ENCODE results near the gene MAML2.

The MAML2 gene

DNA sequence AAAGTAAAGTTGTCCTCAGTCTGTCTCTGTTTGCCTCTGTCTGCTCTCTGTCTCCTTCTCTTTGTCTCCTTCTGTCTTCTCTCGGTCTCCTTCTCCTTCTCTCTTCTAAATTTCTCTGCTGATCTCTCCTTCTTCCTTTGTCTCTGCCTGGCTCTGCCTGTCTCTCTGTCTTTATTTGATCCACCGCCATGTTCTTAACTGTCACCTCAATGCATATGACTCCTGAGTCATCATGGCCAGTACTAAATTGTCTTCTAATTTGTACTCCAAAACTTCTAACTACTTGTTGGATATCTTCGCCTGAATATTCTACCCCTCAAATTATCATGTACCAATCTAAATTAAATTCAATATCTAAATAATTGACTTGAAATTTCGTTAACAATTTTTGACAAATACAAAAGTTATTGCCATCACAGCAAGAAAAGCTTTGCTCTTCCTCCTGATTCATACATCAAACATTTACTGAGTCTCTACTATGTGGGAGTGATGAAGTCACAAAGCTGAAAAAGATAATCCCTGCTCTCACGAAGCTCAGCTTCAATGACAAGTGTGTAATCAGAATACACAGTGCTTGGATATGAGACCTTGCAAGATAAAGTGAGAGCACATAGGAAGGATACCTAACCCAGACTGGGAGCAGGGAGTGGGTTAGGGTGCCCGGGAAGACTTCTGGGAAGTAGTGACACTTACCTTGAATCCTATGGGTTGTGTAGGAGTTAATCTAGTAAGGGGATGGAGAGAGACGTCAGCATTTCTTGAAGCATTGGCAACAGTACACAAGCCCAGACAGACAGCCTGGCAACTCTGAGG, 193.0 kb downstream of the MAML2 start:
- DNase-seq = no peak

DNA sequence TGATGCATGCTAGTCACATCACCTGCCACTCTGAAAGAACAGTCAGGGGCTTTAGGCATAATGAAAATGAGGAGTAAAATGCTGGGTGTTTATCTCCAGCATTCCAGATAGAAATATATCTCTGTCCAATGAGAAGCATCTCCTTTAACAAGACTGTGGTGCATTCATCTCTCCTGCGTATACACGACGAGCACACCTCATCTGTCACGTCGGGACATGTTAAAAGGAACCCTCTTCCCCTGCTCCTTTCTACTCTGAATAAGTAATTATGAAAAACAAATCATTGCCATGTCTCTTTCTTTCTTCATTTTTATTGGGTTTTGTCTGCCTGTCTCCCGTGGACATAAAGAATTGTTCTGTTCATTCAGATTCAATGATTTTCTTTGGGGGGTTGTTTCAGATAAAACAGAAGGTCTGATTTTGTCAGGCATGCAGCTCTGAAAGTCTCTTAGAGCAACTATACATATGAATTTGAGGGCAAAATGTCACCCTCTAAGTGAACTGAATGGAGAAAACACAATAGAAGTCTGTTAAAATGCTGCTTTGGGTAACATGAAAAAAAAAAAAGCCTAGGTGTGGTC, 195.0 kb downstream of the MAML2 start:
- DNase-seq = no peak

- no peak for DNase-seq
These were observed 195.8 kb downstream of the MAML2 start for GRCh38 chr11:96147186-96147585.

DNA sequence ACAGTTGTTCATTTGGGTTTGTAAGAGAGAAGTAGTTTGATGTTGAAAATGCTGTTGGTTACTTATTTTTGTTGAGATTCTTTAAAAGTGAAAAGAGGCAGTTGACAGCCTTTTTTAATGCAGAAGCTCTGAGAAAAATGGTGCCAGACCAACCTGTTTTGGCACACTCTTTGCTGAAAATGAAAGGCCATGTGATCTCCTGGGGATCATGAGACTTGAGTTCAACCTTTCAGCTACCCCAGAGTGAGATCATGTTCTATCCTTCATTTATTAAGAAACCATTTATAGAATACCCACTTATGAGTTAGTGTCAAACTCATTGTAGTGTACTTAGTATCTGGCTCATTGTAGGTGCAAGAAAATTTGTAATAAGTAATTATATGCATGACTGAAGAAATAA, 196.2 kb downstream of the MAML2 start:
- no peak for DNase-seq

DNA sequence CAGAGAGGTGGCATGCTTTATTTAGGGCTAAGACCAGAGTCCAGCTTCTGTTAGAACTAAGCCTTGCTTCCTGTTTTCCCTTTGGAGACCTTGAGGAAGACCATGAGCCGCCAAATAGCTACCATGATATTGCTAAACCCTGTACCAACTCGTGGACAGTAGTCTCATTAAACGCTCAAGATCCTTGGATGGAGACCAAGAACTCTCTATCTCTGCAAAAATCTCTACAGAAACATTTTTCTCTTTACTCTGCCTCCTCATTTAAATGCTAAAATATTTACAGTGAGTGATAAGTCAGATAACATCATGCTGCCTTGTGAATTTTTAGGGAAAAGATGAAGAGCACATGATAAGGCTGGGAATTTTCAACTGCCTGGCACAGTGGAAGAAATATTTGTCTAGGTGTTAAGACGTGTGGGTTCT, 197.8 kb downstream of the MAML2 start:
- no peak for DNase-seq

GRCh38 chr11:96144553-96144952, 198.4 kb downstream of the MAML2 start:
- no peak for DNase-seq

DNA sequence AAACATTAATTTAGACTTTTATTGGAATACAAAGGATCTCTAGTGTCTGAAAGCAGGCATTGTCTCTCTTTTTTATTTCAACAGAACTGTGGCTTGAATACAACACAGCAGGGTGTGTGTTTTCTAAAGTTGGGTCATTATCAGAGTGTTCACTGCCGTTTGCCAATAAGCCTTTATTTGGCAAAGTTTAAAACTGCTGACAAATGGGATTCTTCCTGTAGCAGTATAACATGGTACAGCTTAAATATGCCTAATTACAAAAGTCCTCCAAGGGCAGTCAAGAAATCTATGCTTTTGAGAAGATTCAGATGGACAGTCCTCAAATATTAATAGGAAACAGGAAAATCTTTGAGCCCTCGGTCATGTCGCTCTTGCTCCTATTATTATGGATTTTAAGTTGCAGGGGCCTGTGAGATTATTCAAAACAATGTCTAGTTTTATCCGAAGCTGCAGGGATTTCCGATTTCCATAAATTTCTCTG, 199.9 kb downstream of the MAML2 start:
- DNase-seq = no peak

DNA sequence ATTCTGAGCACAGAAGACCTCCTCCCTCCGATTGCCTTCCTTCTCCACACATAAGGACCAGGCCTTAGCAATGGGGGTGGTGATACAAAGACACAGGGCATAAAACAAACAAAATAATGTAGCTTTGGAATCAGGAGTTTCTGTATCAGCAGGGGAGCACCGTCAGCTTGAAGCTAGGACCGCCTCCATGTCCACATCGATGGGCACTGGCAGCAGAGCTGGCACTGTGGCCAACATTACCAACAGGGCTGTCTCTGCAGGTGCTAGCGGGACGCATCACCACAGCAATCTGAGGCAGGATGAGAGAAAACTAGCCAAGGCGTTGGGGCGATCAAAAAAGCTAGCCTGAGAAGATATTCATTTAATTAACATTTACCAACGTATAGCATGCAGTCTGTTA, 201.4 kb downstream of the MAML2 start:
- DNase-seq = no peak

- no peak for DNase-seq
These were observed 203.3 kb downstream of the MAML2 start for GRCh38 chr11:96139691-96140090.

DNA sequence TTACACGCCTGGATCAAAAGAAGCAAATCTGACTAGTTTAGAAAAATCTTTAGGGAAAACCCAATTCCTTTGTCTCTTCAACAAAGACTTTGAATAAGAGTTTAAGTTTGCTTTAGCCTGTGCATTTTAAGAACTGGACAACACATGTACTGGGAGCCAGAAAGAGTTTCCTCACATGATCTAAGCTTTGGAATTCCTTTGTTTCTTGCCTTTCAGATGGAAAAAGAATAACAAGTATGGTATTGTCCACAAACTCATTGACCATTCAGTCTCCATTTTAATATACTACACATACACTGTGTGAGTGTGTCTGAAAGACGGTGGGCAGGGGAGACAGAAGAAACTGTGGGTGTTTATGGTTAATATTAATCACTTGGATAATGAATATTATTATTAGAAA, 205.6 kb downstream of the MAML2 start:
- DNase-seq = no peak

GRCh38 chr11:96136613-96137298, 206.2 kb downstream of the MAML2 start:
- no peak for DNase-seq

GRCh38 chr11:96134602-96135001, 208.4 kb downstream of the MAML2 start:
- DNase-seq = peak; percentile 41

DNA sequence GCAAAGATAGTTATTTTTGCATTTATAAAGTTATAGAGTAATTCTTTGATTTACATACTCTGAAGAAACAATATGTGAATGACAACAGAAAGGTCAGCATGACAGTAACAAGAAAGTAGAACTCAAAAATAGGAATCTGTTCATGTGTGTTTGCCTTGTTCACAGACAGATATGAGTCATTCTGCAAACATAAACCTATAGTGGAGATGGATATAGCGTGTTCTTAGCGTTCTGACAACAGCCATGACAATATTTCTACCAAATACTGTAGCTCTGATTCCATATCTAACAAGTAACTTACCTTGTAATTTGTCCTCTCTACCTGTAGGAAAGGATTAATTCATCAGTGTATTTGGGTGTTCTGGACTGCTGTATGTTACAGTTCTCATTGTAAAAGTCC, 210.6 kb downstream of the MAML2 start:
- DNase-seq = no peak

DNA sequence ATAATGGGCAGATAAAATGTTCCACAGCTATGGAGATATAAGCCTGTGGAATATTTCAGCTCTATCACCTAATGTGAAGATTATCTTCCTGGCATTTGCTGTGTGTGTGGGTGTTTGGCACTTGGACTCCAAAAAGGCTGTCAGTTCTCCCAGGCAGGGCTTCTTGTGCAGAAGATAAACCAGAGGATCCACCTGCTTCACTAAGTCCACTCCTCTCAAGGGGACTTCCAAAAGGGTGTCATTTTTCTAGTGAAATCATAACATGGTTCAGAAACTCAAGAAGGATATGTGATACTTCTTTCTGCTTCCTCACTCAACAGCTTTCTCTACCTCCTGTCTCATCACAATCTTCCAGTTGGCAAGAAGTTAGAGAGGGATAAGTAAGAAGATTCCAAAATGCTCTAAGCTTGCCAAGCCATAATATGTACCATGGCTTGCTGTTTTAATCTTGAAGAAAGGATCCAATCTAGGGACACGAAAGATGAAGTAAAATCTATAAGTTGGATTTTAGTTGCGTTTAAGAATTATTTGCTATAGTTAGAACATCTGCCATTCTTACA, 212.9 kb downstream of the MAML2 start:
- no peak for DNase-seq

DNA sequence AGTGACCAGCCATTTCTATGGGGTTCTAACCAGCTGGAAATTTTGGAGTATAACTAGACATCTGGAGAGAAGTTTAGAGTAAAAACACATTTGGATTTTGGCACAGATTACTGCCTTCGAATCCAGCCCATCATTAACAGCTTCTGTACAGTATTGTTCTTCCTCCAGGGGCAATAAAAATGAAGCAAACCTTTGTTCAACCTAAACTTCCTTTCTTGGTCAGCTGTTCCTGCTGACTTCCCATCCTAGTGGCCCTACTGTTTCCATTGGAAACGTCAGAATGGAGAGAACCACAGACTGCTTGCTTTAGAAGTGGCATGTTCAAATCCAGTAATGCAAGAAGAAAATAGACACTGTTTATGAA, 215.4 kb downstream of the MAML2 start:
- DNase-seq = no peak

DNA sequence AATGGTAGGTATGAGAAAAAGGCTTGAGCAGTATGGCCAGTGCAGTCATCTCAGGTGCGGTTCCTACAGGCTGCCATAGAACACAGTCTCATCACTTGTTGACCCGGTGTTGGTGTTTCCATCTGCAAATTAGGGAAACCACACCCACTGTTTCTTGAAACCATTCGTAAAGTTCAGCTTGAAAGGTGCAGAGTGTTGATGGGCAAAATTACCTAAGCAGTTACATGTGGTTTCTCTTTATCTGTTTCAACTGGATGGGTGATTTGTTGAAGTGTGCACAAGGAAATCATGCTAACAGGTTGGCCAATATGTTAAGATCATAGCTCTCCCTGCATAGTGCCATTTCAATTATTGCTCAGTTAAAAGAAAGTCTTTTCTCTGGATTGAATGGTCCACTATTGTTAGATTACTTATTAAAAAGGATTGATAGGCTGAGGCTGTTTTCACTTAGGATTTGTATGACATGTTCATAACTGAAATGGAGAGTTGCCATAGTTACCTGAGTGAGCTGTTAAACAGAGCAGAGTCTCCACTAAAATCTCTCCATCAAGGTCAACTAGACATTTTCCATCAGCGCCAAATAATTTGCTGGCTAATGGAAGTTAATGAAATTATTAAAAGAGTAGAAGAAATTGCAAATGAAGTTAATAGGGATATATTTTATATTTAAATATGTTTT, 215.9 kb downstream of the MAML2 start:
- no peak for DNase-seq

DNA sequence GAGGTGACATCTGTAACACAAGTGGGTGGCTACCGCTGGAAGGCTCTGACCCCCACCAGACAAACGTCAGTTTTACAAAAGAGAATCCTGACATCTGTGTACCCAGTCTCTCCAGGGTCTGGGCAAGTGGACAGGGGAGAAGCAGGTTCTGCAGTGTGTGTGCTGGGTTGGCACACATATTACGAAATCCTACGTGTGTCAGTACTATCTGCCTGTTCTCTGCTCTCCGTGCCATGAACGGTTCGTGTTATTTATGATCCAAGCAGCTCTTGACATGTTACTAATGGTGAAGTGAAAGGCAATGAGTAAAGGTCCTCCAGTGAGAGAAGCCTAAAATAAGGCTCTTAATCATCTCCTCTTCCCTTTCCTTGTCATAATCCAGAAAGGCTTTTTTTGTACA, 217.6 kb downstream of the MAML2 start:
- DNase-seq = no peak

DNA sequence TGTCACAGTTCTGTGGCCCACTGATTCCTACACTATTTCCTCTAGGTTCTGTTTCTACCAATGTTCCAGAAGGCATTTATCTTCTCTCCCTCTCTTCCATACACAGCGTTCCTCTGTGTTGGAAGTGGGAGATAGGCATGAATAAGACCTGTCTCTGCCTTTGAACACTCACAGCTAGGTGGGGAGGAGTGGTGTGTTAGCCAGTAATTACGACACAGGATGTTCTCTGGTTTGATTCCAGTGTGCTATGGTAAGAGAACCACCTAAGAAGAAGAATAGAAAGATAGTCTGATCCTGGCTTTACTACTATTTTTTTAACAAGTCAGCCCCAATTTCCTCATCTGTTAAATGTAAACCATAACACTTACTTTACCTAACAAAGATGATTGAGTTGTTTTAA, 218.8 kb downstream of the MAML2 start:
- no peak for DNase-seq

DNA sequence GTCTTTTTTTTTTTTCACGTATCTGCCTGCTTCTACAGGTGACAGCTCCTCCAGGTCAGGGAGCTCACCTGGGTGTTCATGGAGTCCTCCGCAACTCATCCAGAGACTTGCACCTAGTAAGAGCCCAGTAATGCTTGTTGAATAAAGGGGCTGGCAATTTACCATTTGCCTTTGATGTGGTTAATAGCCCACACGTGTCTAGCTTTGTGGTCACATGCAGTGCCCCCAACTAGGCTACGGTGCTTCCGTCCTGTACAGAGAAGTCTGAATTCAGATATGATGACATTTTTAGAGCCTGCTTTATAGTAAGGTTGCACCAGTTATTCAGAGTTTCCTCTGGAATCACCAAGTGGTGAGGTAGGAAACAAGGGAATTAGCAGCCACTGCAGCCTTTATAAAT, 219.7 kb downstream of the MAML2 start:
- no peak for DNase-seq

DNA sequence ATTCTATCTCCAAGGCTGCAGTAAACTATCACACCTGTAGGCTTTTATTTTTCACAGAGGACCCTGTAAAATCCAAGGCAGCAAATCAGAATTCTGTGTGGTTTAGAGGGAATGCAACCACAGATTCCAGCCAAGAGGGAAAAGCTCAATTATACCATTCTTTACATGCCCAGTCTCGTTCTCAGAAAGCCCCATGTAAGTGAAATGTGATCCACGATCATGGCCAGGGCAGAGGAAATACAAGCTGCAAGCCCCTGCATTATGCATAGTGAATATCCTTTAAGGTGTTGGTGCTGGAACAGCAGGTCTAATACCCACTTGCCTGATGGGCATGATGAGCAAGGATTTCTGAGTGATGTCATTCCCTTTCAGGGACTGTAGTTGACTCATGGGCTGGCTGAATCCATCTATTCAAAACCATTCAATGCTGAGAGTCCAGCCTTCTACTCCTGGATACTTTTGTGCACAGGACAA, 220.4 kb downstream of the MAML2 start:
- no peak for DNase-seq

GRCh38 chr11:96119211-96119610, 223.8 kb downstream of the MAML2 start:
- DNase-seq = no peak

GRCh38 chr11:96116376-96116775, 226.6 kb downstream of the MAML2 start:
- no peak for DNase-seq
